8988T (cell line): ENCODE results near the gene SNF8.
A peak's percentile ranks its signal among the peaks of the same experiment; 100 is the strongest.
"Not testable (repeated sequence)": the region's sequence is repeated elsewhere in the genome, so short reads cannot be mapped to it uniquely, and the experiment has no call there.

Experiments used
- DNase-seq: peaks from one replicate; pipeline ENCODE4 v3.0.0; 2011

Gene SNF8, protein sequence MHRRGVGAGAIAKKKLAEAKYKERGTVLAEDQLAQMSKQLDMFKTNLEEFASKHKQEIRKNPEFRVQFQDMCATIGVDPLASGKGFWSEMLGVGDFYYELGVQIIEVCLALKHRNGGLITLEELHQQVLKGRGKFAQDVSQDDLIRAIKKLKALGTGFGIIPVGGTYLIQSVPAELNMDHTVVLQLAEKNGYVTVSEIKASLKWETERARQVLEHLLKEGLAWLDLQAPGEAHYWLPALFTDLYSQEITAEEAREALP

GRCh38 chr17:48944515-48945260, at the start of gene SNF8:
Gene SNF8, minus strand, starts transcription at chr17:48944842. Its CDS starts 108 bp downstream, at chr17:48944734.
- peak; percentile 87 for DNase-seq

- DNase-seq = no peak
Observed at GRCh38 chr17:48993951-48994350, 49.3 kb upstream of the SNF8 start.

GRCh38 chr17:48993305-48993704, 48.7 kb upstream of the SNF8 start:
- DNase-seq = no peak

GRCh38 chr17:48992444-48992843, 47.8 kb upstream of the SNF8 start:
- no peak for DNase-seq

- no peak for DNase-seq
Observed at GRCh38 chr17:48990882-48991357, 46.3 kb upstream of the SNF8 start.

DNA sequence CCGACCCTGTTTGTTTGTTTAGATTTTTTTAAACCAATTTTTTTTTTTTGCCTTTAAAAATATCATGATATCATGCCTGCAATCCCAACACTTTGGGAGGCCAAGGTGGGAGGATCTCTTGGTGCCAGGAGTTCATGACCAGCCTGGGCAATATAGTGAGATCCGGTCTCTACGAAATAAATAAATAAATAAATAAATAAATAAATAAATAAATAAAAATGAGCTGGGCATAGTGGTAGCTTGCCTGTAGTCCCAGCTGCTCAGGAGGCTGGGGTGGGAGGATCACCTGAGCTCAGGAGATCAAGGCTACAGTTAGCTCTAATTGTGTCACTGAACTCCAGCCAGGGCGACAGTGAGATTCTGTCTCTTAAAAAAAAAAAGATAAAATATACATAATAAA, 44.5 kb upstream of the SNF8 start:
- no peak for DNase-seq

- no peak for DNase-seq
Observed at GRCh38 chr17:48985436-48986245, 41.0 kb upstream of the SNF8 start.

- no peak for DNase-seq
Observed at GRCh38 chr17:48981927-48982539, 37.4 kb upstream of the SNF8 start.

DNA sequence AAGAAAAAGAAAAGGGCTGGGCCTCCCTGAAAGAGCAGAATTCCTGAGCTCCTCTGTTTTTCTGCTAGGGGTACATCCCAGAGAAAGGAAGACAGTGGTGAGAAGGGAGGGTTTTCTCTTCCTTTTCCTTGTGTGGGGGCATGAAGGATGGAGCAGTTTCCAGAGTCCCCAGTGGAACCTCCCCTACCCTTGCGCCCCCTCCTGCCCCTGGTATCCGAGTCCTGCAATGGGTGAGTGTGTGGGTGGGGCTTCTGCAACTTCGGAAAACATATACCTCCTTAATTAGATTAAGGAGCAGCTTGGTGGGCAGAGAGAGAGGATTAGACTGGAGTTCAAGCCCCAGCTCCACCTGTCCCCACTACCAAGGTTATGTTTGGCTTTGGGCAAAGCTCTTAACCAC, 29.2 kb upstream of the SNF8 start:
- no peak for DNase-seq

DNA sequence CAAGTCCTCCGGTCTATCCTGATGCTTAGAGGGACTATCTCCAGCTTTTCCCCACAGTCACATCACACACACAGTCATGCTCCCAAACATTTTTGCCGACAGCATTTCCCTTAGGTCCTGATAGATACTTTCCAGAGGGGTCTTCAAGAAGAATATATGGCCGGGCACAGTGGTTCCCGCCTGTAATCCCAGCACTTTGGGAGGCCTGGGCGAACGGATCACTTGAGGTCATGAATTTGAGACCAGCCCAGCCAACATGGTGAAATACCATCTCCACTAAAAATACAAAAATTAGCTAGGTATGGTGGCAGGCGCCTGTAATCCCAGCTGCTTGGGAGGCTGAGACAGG, 28.1 kb upstream of the SNF8 start:
- no peak for DNase-seq

GRCh38 chr17:48970865-48971687, 26.4 kb upstream of the SNF8 start:
- no peak for DNase-seq

DNA sequence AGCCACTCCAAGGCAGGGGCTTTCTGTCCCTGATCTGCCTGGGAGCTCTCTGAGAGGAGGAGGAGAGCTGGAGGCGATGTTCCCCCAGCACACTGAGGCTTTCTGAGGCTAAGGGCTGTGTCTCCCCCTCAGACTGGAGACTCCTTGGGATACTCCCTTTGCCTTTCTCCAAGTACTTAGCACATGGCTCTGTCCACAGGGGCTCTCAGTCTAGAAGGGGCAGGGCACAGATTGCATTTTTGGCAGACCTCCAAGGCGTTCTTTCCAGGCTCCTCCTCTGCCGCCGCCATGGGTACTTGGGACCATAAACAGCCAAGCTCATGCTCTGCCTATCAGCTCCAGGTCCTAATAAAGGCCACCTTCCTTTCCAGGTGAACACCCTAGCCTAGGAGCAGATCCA, 25.6 kb upstream of the SNF8 start:
- no peak for DNase-seq

DNA sequence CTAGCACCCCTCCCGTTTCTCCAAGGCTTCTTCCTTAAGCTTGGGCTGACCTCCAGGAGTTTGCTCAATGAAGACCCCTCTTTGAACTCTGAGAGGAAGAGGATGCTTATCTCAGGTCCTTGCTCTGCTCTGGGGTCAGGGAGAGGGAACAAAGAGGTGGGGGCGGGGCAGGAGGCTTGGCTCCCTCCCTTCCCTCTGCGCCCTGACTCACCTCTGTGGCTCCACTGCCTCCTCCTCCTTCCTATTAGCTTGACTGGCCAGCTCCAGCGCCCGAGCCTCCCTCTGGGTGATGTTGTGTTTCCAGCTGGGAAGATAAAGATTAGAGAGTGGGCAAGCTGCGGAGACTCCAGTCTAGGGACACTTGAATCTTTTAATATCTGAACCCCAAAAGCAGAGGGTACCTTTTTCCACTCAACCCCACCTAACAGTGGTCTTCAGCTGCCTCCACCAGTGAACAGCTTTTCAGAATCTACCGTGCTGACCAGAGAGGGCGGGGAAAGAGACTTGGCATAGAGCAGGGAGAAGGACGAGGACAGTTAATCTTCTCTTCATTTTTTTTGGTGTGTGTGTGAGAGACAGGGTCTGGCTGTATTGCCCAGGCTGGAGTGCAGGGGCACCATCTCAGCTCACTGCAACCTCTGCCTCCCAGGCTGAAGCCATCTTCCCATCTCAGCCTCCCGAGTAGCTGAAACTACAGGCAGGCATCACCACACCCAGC, 17.0 kb upstream of the SNF8 start:
- DNase-seq = no peak

DNA sequence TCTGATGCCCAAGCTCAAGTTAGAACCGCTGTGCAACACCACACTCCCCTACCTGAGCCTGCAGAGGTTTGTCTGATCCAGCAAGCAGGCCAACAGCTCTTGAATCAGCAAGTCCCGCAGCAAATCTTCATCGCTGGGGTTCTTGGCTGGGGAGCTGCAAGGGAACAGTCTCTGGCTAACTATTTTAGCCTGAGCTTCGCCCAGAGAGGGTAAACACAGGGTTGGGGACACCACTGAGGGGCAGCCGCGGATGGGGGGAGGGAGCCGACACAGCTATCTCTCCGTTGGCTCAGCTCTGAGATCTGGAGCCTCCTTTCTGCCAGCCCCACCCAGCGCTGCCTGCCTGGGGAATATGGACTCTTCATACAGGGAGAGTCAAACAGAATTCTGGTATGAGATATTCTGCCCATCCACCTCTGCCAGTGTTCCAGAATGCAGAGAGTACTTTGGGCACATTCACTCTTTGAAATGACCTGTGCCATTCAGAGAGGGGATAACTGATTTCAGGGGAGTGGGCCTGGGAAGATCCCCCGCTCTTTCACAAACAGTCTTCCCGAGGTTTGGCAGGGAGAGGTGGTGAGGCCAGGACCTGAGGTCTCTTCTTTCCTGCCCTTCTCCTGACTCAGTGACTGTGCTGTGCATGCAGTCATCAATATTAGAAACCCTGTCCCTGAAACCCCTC, 16.3 kb upstream of the SNF8 start:
- no peak for DNase-seq

GRCh38 chr17:48954300-48954755, 9.7 kb upstream of the SNF8 start:
- DNase-seq = no peak

- DNase-seq = no peak
Observed at GRCh38 chr17:48952904-48953303, 8.3 kb upstream of the SNF8 start.

- no peak for DNase-seq
Observed at GRCh38 chr17:48951572-48951971, 6.9 kb upstream of the SNF8 start.

GRCh38 chr17:48945261-48945651, 614 bp upstream of the SNF8 start:
- DNase-seq = not testable (repeated sequence)

DNA sequence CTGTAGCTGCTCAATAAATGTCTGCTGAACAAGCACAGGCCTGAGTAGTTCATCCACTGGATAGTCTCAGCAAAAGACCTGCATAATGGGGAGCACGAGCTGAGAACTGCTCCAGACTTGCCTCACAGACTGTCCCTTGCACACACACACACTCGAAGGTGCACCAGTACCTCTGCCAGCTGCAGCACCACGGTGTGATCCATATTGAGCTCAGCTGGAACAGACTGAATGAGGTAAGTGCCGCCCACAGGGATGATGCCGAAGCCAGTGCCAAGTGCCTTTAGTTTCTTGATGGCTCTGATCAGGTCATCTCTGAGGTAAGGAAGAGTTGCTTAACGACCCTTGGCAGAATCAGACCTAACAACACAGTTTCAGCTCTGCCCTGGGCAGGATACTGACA, 11.6 kb downstream of the SNF8 start:
- no peak for DNase-seq

- no peak for DNase-seq
Observed at GRCh38 chr17:48930435-48930873, 14.2 kb downstream of the SNF8 start.

DNA sequence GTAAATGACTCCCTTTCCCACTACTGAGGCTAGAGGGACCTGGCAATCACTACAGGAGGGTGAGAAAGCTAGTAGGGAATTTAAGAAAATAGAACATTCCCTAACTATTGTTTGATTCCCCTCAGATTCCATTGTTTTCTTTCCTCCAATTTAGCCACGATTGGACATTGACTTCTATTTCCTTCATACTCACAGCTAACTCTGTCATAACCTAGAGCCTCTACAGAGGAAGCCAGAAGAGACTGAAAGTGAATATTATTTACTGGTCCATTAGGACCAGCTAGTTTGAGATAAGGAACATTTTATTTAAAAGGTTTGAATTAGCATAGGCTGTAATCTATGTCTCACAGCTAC, 14.9 kb downstream of the SNF8 start:
- DNase-seq = no peak
